Colonic mucosa (tissue), 4 donors: ENCODE measurements around the gene IGSF22. TPM values are rescaled to one million over a fixed set of nuclear protein-coding genes. Genes with fewer than 3 reads are reported as not detected.
A peak's percentile ranks its signal among the peaks of the same experiment; 100 is the strongest.

ENCODE experiments used
- DNase-seq: peaks from one replicate; pipeline ENCODE4 v3.0.0-alpha.2; 2020
- H3K27ac ChIP-seq: fragments of 200-600 bp; one replicate; pipeline ENCODE4 v1.8.0; 2021
- H3K27me3 ChIP-seq: fragments of 200-600 bp; one replicate; pipeline ENCODE4 v1.8.0; 2021
- H3K36me3 ChIP-seq: fragments of 200-600 bp; one replicate; pipeline ENCODE4 v1.8.0; 2021
- H3K4me1 ChIP-seq: fragments of 200-600 bp; one replicate; pipeline ENCODE4 v1.8.0; 2021; ENCODE audit warnings: mild to moderate bottlenecking
- H3K4me3 ChIP-seq: fragments of 200-600 bp; one replicate; pipeline ENCODE4 v1.8.0; 2021
- H3K9ac ChIP-seq, 2 donors: one replicate each; pipeline ENCODE4 v1.7.0; 2013; ENCODE audit warnings: control low read depth in 2 of 2, low read depth in 2 of 2, low read length in 2 of 2
- H3K9me3 ChIP-seq: fragments of 200-600 bp; one replicate; pipeline ENCODE4 v1.8.0; 2021
- CTCF ChIP-seq: fragments of 200-600 bp; IDR thresholded peaks from one replicate; pipeline ENCODE4 v1.8.0; 2022; ENCODE audit warnings: antibody characterized with exemption, mild to moderate bottlenecking
- intact Hi-C: fragments of 100-400 bp; cut with DNase I; formaldehyde crosslinking; loops from one replicate; pipeline ENCODE4 v1.14.1; 2022
- total RNA-seq, 2 donors: library from RNA; stranded (reverse); fragmentation: NEBNext Ultra II Directional in 1 of 2; extraction: Animal tissue kit (Norgen Biotek cat#: 25700) in 1 of 2; gene quantifications; one replicate each; pipeline ENCODE4 v1.2.1, GENCODE V29; 2021
- donor health status: healthy.
- donor health status: DM: no; HTN: no; CAD: no.
- donor health status: DM: no; HTN: no; CAD: no.

Gene IGSF22
- total RNA-seq, 2 donors from 2014 or later = 0.42 to 1.3 TPM

GRCh38 chr11:18701614-18702216 is 24.3 kb downstream of the IGSF22 start:
- Histone ChIP-seq H3K36me3 (no peaks in the 10 kb centered on the region), H3K27me3 (no peaks in the 10 kb centered on the region), H3K4me1 (peaks cover 4% of the 10 kb centered on the region), H3K9me3 (no peaks in the 10 kb centered on the region), H3K27ac (no peak overlapping the region), H3K9ac (no peak overlapping the region), H3K4me3 (no peak overlapping the region)
- DNase-seq = no peak
- intact Hi-C loops = no loop called here
- TF ChIP-seq CTCF = no peak

DNA sequence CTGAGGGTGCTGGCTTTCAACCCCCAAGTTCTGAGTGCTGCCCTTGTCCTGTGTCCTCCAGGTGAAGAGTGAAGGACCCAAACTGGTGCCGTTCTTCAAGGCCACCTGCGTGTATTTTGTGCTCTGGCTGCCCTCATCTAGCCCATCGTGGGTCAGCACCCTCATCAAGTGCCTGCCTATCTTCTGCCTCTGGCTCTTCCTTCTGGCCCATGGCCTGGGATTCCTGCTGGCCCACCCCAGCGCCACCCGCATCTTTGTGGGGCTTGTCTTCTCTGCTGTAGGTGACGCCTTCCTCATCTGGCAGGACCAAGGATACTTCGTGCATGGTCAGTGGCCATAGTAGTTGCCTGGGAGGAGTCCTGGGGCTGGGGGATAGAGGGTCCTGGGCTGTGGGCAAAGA is 25.1 kb downstream of the IGSF22 start:
- TF ChIP-seq CTCF = no peak
- Histone ChIP-seq H3K9ac (no peak overlapping the region), H3K4me3 (no peak overlapping the region), H3K4me1 (peaks cover 4% of the 10 kb centered on the region), H3K27ac (no peak overlapping the region), H3K27me3 (no peaks in the 10 kb centered on the region), H3K36me3 (no peaks in the 10 kb centered on the region), H3K9me3 (no peaks in the 10 kb centered on the region)
- DNase-seq = no peak
- intact Hi-C loops = no loop called here

DNA sequence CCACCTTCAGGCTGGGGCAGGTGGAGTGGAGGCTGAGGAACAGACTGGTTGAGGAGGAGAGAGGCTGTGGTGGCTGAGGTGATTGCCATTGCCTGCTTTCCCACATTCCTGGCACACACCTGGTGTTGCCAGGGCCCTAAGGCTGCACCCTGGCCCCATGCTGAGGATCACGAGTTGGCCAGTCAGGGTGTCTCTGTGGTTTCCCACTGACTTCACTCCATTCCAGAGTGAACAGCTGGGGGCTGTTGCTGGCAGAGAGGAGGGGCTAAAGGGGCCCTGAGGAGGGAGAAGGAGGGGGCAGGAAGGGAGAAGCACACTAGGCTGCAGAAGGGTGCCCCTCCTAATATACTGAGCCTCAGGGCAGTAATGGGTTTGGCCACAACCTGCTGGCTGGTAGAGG is 25.6 kb downstream of the IGSF22 start:
- H3K27ac ChIP-seq = no peak overlapping the region
- no peak overlapping the region for H3K4me3 ChIP-seq
- no peaks in the 10 kb centered on the region for H3K27me3 ChIP-seq
- intact Hi-C loops = no loop called here
- no peak for TF ChIP-seq CTCF
- no peak for DNase-seq
- no peak overlapping the region for H3K9ac ChIP-seq
- no peaks in the 10 kb centered on the region for H3K36me3 ChIP-seq
- peaks cover 2% of the 10 kb centered on the region for H3K4me1 ChIP-seq
- no peaks in the 10 kb centered on the region for H3K9me3 ChIP-seq

- no peak for TF ChIP-seq CTCF
- intact Hi-C loops = no loop called here
- H3K27me3 ChIP-seq = no peaks in the 10 kb centered on the region
- no peaks in the 10 kb centered on the region for H3K4me1 ChIP-seq
- no peaks in the 10 kb centered on the region for H3K9me3 ChIP-seq
- no peak overlapping the region for H3K4me3 ChIP-seq
- no peak for DNase-seq
- H3K9ac ChIP-seq = peak overlapping the region in 1 of 2 donors; percentile 57
- no peaks in the 10 kb centered on the region for H3K36me3 ChIP-seq
- no peak overlapping the region for H3K27ac ChIP-seq
Measured at GRCh38 chr11:18699848-18700261, 26.1 kb downstream of the IGSF22 start.

GRCh38 chr11:18699269-18699596 is 26.8 kb downstream of the IGSF22 start:
- Histone ChIP-seq H3K4me1 (no peaks in the 10 kb centered on the region), H3K36me3 (no peaks in the 10 kb centered on the region), H3K27ac (no peak overlapping the region), H3K27me3 (no peaks in the 10 kb centered on the region), H3K9me3 (no peaks in the 10 kb centered on the region), H3K4me3 (peak overlapping the region; percentile 66), H3K9ac (peak overlapping the region; percentile 47 to 83)
- no peak for DNase-seq
- no peak for TF ChIP-seq CTCF
- intact Hi-C loops = no loop called here
